GM21723 (cell line): Measurements from ENCODE around the gene RFC5.

Experiments used
- ATAC-seq: cut with Tn5 transposase; IDR thresholded peaks from one replicate; pipeline ENCODE4 v1.9.1; 2021; ENCODE audit warnings: mild to moderate bottlenecking, moderate library complexity; ENCODE audit not compliant: unreplicated experiment

RFC5 gene

GRCh38 chr12:118050972-118051910 lies 34.7 kb downstream of the RFC5 start:
- no peak for ATAC-seq

- ATAC-seq = no peak
These were observed 36.0 kb downstream of the RFC5 start for GRCh38 chr12:118052324-118053070.

- no peak for ATAC-seq
These were observed 36.8 kb downstream of the RFC5 start for GRCh38 chr12:118053071-118053985.

- peak; percentile 55 for ATAC-seq
These were observed 38.6 kb downstream of the RFC5 start for GRCh38 chr12:118055144-118055557.

- no peak for ATAC-seq
These were observed 39.6 kb downstream of the RFC5 start for GRCh38 chr12:118055865-118056773.

- no peak for ATAC-seq
These were observed 41.7 kb downstream of the RFC5 start for GRCh38 chr12:118058227-118058626.

- no peak for ATAC-seq
These were observed 42.4 kb downstream of the RFC5 start for GRCh38 chr12:118058881-118059280.

GRCh38 chr12:118059341-118060191 lies 43.1 kb downstream of the RFC5 start:
- ATAC-seq = no peak

- peak; percentile 46 for ATAC-seq
These were observed 44.0 kb downstream of the RFC5 start for GRCh38 chr12:118060301-118061010.

GRCh38 chr12:118061011-118061872 lies 44.7 kb downstream of the RFC5 start, which contains the start of gene WSB2:
TSS of gene WSB2 (minus strand) at chr12:118061179. CDS start at chr12:118061048, 131 bp downstream.
- peak; percentile 39 for ATAC-seq

- no peak for ATAC-seq
These were observed 45.7 kb downstream of the RFC5 start for GRCh38 chr12:118061873-118062843.

GRCh38 chr12:118063576-118064391 lies 47.3 kb downstream of the RFC5 start:
- ATAC-seq = no peak

- ATAC-seq = no peak
These were observed 48.1 kb downstream of the RFC5 start for GRCh38 chr12:118064608-118065007.

GRCh38 chr12:118065380-118065779 lies 48.9 kb downstream of the RFC5 start:
- no peak for ATAC-seq

GRCh38 chr12:118068445-118068844 lies 51.9 kb downstream of the RFC5 start:
- ATAC-seq = no peak
